MM.1S (cell line): ENCODE measurements around the gene TTLL10.

Experiments used
- DNase-seq: peaks from one replicate; pipeline ENCODE4 v3.0.0-alpha.2; 2015
- H2AFZ ChIP-seq: fragments of 300-600 bp; sonication (generic); 2 replicates; pipeline ENCODE4 v1.6.0; 2016; ENCODE audit warnings: antibody characterized with exemption, low read length
- H3F3A ChIP-seq: fragments of 300-600 bp; sonication (generic); 2 replicates; pipeline ENCODE4 v1.6.1; 2016; ENCODE audit warnings: mild to moderate bottlenecking, antibody characterized with exemption, low read length, moderate library complexity, mixed read lengths; ENCODE audit not compliant: insufficient read depth
- H3K27ac ChIP-seq: fragments of 300-600 bp; sonication (generic); 2 replicates; pipeline ENCODE4 v1.5.1; 2016; ENCODE audit warnings: mild to moderate bottlenecking, low read length
- H3K27me3 ChIP-seq: fragments of 300-600 bp; sonication (generic); replicated peaks from 2 replicates; pipeline ENCODE4 v1.6.0; 2016; ENCODE audit warnings: low read length; ENCODE audit not compliant: insufficient read depth
- H3K36me3 ChIP-seq: fragments of 300-600 bp; sonication (generic); replicated peaks from 2 replicates; pipeline ENCODE4 v1.6.1; 2016; ENCODE audit warnings: mild to moderate bottlenecking, low read length, mixed read lengths; ENCODE audit not compliant: insufficient read depth
- H3K4me1 ChIP-seq: fragments of 300-600 bp; sonication (generic); 2 replicates; pipeline ENCODE4 v1.6.1; 2016; ENCODE audit warnings: low read length, mixed read lengths
- H3K4me2 ChIP-seq: fragments of 300-600 bp; sonication (generic); 2 replicates; pipeline ENCODE4 v1.6.0; 2016; ENCODE audit warnings: low read depth, low read length
- H3K4me3 ChIP-seq: fragments of 300-600 bp; sonication (generic); 2 replicates; pipeline ENCODE4 v1.5.1; 2016; ENCODE audit warnings: low read length, mixed read lengths
- H3K79me2 ChIP-seq: fragments of 300-600 bp; sonication (generic); 2 replicates; pipeline ENCODE4 v1.6.1; 2016; ENCODE audit warnings: mixed run types, low read length, mixed read lengths
- H3K9ac ChIP-seq: fragments of 300-600 bp; sonication (generic); 2 replicates; pipeline ENCODE4 v1.6.1; 2016; ENCODE audit warnings: low read length, mixed read lengths
- H3K9me2 ChIP-seq: fragments of 300-600 bp; sonication (generic); replicated peaks from 2 replicates; pipeline ENCODE4 v1.6.1; 2016; ENCODE audit warnings: mild to moderate bottlenecking, low read length, mixed read lengths; ENCODE audit not compliant: insufficient read depth
- H3K9me3 ChIP-seq: fragments of 300-600 bp; sonication (generic); replicated peaks from 2 replicates; pipeline ENCODE4 v1.6.1; 2016; ENCODE audit warnings: mild to moderate bottlenecking, low read length, mixed read lengths; ENCODE audit not compliant: insufficient read depth
- H4K20me1 ChIP-seq: fragments of 300-600 bp; sonication (generic); 2 replicates; pipeline ENCODE4 v1.6.1; 2016; ENCODE audit warnings: mild to moderate bottlenecking, low read length, moderate library complexity, mixed read lengths; ENCODE audit not compliant: insufficient read depth
- EZH2 ChIP-seq: fragments of 300-600 bp; sonication (generic); optimal IDR thresholded peaks from 2 replicates; pipeline ENCODE3; 2017; ENCODE audit warnings: low read depth, mild to moderate bottlenecking, antibody characterized with exemption, low read length, mixed read lengths
- EZH2phosphoT487 ChIP-seq: fragments of 300-600 bp; sonication (generic); IDR thresholded peaks from 2 replicates; pipeline ENCODE4 v1.6.1; 2018; ENCODE audit warnings: antibody characterized with exemption, low read length
- TF ChIP-seq, protein P1 (sequence below): fragments of 300-600 bp; sonication (generic); IDR thresholded peaks from 2 replicates; pipeline ENCODE4 v1.5.1; 2016; ENCODE audit warnings: antibody characterized with exemption, low read length, mixed read lengths

TTLL10 gene

DNA sequence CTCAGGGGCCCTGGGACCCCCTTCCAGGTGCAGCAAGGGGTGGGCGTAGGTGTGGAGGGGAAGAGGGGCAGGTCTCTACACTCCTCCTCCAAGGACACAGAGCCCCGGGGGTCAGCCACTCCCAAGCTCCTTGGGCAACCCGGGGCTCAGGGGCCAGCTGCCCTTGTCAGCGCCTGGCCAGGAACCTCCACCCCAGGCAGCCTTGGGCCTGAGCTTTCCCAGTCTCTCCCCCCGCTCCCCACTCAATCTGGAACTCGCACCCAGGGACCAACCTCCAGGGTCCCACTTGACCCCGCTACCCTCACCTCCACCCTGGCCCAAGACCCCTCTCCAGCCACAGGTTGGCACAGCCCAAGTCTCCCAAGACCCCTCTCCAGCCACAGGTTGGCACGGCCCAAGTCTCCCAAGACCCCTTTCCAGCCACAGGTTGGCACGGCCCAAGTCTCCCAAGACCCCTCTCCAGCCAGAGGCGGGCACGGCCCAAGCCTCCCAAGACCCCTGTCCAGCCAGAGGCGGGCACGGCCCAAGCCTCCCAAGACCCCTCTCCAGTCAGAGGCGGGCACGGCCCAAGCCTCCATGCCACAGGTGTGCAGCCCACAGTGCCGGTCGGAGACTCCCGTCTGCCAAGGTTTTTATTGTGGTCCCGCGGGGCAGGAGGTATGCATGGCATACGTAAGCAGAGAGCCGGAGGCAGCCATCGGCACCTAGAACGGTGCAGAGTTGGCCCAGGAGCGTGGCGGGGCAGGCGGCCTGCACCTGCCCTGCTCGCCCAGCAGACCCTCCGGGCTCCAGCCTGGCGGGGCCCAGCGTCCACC, 37.3 kb downstream of the TTLL10 start:
- H3K9ac ChIP-seq: no peak overlapping the region
- TF ChIP-seq, protein P1, sequence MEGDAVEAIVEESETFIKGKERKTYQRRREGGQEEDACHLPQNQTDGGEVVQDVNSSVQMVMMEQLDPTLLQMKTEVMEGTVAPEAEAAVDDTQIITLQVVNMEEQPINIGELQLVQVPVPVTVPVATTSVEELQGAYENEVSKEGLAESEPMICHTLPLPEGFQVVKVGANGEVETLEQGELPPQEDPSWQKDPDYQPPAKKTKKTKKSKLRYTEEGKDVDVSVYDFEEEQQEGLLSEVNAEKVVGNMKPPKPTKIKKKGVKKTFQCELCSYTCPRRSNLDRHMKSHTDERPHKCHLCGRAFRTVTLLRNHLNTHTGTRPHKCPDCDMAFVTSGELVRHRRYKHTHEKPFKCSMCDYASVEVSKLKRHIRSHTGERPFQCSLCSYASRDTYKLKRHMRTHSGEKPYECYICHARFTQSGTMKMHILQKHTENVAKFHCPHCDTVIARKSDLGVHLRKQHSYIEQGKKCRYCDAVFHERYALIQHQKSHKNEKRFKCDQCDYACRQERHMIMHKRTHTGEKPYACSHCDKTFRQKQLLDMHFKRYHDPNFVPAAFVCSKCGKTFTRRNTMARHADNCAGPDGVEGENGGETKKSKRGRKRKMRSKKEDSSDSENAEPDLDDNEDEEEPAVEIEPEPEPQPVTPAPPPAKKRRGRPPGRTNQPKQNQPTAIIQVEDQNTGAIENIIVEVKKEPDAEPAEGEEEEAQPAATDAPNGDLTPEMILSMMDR: no peak
- TF ChIP-seq EZH2phosphoT487 (no peak), EZH2 (no peak)

DNA sequence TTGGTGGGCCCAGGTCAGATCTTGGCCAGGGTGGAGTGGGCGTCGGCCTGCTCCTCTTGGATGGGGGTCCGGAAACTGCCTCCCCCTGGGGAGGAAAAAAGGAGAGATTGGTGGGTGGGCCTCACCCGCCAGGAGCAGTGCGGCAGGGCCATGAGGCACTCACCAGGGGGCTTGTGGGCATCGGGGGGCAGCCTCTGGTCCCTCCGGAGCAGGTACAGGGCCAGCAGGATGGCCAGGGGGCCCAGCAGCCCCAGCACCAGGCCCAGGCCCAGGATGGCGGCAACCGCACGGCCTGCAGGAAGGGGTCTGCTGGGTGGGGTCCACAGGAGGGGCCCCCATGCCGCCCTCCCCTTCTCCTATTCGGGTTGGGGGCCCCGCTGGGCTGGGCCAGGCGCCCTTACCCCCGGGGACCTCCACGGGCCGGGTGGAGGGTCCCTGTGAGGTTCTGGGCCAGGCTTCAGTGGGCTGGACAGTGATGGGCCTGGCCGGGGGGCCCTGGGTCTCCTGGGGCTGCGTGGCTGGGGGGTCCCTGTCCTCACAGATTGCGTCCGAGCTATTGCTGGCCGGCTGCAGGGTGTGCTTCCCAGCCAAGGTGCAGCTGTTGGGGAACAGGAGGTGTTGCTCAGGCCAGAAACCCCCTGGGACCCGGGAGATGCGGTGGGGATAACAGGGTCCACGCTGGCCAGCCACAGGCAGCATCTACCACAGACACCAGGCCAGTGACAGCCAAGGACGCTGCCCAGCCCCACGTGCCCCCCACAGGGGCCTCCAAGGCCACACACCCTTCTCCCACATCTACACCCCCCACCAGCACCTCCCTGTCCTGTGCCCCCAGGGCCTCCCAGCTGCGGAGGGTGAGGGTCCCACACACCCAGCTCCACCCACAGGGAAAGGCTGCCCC, 38.1 kb downstream of the TTLL10 start:
- no peak for DNase-seq
- no peak overlapping the region for H3K9ac ChIP-seq

More for the DNA sequence above, 37.3 kb downstream of the TTLL10 start:
- H3K4me3 ChIP-seq: no peak overlapping the region
- H3K9me2 ChIP-seq: no peaks in the 10 kb centered on the region
- no peak overlapping the region for H2AFZ ChIP-seq
- peaks cover 64% of the 10 kb centered on the region for H3K27me3 ChIP-seq
- H3K4me1 ChIP-seq: no peaks in the 10 kb centered on the region
- no peak for DNase-seq
- no peak overlapping the region for H3K4me2 ChIP-seq
- H4K20me1 ChIP-seq: no peaks in the 10 kb centered on the region
- no peak overlapping the region for H3K27ac ChIP-seq
- no peaks in the 10 kb centered on the region for H3K36me3 ChIP-seq
- no peaks in the 10 kb centered on the region for H3K79me2 ChIP-seq
- H3K9me3 ChIP-seq: no peaks in the 10 kb centered on the region
- H3F3A ChIP-seq: no peaks in the 10 kb centered on the region

DNA sequence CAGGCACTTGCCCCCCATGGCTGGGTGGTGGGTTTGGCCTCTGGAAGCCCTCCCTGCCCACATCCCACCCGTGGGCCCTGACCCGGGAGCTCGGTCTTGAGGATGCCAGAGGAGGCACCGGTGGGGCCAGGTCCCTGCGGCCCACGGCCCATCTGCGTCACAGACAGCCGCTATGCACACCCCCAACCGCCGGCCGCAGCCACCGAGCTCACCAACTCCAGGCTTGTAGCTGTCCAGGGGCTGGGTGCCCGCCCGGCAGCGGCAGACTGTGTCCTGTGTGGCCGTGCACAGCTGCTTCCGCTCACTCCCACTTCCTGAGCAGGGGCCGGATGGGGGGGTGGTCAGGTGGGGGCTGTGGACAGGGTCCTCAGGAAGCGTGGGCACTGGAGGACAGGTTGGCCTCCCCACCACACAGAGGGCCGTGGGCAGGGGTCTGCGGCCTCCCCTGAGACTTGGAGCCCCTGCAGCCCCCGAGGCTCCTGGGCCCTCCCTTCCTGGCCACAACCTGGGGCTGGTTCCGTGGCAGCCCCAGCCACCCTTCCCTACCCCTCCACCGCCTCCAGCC, 39.2 kb downstream of the TTLL10 start:
- Histone ChIP-seq H3F3A (0 out of 2 replicates have a peak, but pooled peaks cover 2% of the 10 kb centered on the region), H2AFZ (no peak overlapping the region), H3K9ac (no peak overlapping the region), H3K9me2 (no peaks in the 10 kb centered on the region), H4K20me1 (no peaks in the 10 kb centered on the region), H3K4me2 (no peak overlapping the region), H3K27me3 (peaks cover 44% of the 10 kb centered on the region), H3K9me3 (no peaks in the 10 kb centered on the region), H3K36me3 (no peaks in the 10 kb centered on the region), H3K79me2 (no peaks in the 10 kb centered on the region), H3K4me3 (no peak overlapping the region), H3K27ac (no peak overlapping the region), H3K4me1 (no peaks in the 10 kb centered on the region)
- TF ChIP-seq, protein P1: no peak
- TF ChIP-seq EZH2phosphoT487 (no peak), EZH2 (no peak)
- no peak for DNase-seq

More for the DNA sequence above, 38.1 kb downstream of the TTLL10 start:
- no peaks in the 10 kb centered on the region for H3K4me1 ChIP-seq
- H3K4me2 ChIP-seq: no peak overlapping the region
- H3K79me2 ChIP-seq: no peaks in the 10 kb centered on the region
- 0 out of 2 replicates have a peak, but pooled peaks cover 2% of the 10 kb centered on the region for H3F3A ChIP-seq
- H3K27me3 ChIP-seq: peaks cover 55% of the 10 kb centered on the region
- no peaks in the 10 kb centered on the region for H3K9me3 ChIP-seq
- no peaks in the 10 kb centered on the region for H3K36me3 ChIP-seq
- no peak overlapping the region for H2AFZ ChIP-seq
- no peak overlapping the region for H3K4me3 ChIP-seq
- H4K20me1 ChIP-seq: no peaks in the 10 kb centered on the region
- H3K9me2 ChIP-seq: no peaks in the 10 kb centered on the region
- H3K27ac ChIP-seq: no peak overlapping the region
- TF ChIP-seq EZH2 (no peak), EZH2phosphoT487 (no peak)
- TF ChIP-seq, protein P1: no peak
